Posterior cingulate gyrus (tissue), 11 donors: ENCODE data around the gene TMEM182.
A peak's percentile ranks its signal among the peaks of the same experiment; 100 is the strongest.

Experiments used
- DNase-seq, 10 donors: peaks; one replicate each; pipeline versions ENCODE4 v3.0.0 to v3.0.0-alpha.2; 2020 to 2021; ENCODE audit warnings: mixed read lengths in 3 of 10
- intact Hi-C: fragments of 100-400 bp; cut with DNase I; formaldehyde crosslinking; loops from one replicate; pipeline ENCODE4 v1.15.1; 2023

TMEM182 gene, protein sequence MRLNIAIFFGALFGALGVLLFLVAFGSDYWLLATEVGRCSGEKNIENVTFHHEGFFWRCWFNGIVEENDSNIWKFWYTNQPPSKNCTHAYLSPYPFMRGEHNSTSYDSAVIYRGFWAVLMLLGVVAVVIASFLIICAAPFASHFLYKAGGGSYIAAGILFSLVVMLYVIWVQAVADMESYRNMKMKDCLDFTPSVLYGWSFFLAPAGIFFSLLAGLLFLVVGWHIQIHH

GRCh38 chr2:102761763-102762162, at the start of gene TMEM182:
TSS of gene TMEM182 (plus strand) at chr2:102762031. CDS start at chr2:102762218, 187 bp downstream.
- no peak for DNase-seq
- intact Hi-C loops, result no loop called here

DNA sequence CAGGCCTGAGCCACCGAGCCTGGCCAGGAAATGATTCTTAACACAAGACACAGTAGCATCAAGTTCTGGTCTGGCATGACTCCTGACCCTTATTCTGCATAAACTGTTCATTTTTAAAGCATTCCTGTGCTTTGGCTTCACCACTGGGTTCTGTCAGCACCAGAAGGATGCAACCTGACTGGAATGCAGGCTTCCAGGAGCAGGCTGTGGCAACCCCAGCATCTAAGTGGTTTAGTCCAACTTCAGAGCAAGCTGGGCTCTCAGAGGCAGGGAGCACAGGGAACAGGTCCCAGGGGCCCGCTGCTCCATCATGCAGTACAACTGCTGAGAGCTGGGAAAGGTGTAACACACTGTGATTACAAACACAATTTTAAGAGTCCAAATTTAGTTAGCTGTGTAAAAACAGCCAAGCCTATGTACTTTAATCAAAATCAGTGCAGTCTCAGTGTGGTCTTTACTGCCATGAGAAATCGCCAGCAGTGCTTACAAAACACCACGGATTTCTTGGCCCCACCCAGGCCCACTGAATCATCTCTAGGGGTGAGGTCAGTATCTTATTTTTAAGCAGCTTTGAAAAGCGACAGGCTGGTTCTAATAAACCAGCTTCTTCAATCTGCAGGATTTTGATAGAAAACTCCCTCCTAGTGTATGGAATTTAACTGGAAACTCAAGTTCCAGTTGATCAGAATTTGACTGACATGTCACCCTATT, 44.4 kb upstream of the TMEM182 start:
- intact Hi-C loops, result no loop called here
- DNase-seq, result no peak

DNA sequence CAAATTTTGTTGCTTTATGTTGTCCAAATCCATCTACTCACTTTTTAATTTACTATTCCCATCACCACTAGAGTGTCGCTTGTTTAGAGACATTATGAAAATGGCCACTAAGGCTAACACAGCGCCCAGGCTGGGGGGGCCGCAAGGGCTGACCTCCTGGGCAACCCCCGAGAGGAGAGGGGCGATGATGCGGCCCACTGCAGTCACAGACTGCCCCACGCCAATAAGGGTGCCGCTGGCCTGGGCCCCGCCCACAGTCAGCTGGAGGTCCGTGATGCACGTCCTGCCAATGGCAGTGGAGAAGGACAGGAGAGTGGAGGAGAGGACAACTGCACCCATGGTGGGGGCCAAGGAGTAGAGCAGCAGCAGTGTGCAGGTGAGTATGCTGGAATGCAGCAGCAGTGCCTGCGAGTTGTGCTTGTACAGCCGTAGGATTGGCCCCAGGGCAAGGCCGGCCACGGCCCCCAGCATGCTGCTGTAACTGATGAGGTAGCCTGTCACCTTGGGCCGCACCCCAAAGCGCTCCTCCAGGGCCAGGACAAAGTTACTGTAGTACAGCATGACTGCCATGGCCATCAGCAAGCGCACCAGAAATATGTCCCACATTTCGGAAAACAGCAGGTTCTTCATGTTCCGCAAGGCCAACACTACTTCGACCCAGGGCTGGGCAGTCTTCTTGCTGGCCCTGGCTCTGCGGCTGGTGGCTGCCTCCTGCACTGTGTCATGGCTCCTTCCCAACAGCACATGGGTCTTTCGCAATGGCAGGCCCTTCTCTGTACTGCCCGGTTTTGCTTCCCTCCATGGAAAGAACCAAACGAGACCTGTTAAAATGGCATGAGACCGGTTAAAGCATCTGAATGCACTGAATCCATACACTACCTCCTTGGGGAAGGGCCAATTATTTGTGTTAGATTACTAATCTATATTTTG, 43.2 kb upstream of the TMEM182 start:
- peak in 1 of 10 donors; percentile 68 for DNase-seq
- intact Hi-C loops, result no loop called here

GRCh38 chr2:102724016-102724490, 37.8 kb upstream of the TMEM182 start:
- DNase-seq, result no peak
- intact Hi-C loops, result no loop called here

DNA sequence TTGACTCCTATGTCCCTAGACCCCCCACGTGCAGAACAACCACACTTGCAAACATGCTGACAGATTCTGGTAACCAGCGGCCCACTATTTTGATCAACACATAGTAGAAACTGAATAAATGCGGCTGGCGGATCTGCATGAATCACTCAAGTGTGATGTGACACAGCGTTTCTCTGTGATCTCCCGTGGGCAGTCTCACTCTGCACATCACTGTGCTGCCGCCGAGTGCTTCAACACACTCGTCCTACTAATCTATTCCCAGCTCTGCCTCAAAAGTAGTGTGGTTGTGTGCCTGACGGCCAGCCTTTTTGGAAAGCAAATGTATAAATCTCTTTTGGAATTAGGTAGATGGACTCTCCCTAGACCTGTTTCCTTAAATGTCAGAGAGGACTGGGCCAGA, 37.3 kb upstream of the TMEM182 start:
- DNase-seq, result peak in 3 of 10 donors; percentile 36 to 83 (median 67)
- intact Hi-C loops, result no loop called here

DNA sequence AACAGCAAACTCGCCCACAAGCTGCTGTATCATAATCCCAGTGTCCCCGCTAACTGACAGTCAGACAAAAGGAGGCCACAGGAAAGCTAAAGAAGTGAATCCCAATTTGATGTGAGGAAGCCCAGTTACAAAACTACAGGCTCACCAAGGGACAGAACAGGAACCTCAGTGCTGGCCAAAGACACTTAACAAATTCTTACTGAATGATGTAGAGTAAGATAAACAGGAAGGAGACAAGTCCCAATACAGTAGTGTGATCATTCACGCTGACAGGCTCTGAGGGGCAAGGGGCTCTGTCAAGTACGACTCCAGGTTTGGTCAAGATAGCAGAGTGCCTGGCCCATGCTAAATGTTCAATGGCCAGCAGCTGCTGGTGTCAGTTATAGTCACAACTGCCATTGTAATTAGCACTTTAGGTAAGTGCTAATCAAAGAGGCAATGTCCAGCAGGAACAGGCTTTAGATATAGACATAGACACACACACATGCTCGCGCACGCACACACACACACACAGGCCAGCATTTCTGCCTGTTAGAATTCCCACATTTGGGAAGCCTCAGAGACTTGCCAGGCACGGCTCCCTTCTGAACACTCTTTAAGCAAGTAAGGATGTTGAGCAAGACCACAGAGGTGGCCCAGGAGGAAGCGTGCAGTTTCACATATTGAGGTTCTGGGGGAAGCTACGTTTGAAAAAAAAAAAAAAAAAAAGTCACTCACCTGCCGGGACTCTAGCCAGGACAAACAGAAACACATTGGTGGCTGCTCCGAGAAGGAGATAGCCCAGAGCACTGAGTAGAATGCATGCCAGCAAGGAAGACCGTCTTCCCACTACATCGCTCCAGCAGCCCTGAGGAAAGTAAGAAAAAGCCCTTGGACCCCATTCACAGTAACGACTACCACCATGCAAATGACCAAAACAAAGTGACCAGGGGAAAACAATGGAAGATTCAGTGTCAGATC, 35.4 kb upstream of the TMEM182 start:
- no peak for DNase-seq
- intact Hi-C loops, result no loop called here

DNA sequence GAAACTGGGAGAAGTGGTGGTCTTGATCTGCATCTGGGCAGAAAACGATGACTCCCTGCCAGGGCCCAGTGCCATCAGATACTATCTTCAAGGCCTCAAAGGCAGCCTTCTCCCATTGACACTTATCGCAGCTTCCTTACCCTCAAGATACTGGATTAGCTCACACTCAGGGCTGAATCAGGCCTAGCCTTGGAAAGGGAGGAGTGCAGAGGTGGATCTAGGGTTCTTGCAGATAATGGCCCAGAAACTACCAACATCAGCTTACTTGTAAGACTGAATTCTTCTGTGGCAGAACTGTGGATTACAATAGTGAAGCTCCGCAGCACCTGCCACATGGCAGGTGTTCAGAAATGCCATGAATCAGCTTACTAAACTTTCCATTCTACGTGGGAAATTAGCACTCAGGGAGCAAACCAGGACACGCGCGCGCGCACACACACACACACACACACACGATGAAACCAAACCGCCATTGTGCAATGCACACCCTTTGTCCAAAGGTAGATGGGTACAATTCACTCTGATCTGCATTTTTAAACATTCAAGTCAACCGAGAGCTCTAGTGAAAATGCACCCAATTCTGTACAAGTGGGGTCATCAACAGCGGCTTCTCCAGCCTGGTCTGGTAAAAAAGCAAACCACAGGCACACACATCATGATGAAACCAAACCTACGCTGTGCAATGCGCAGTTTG, 26.3 kb upstream of the TMEM182 start:
- intact Hi-C loops, result no loop called here
- peak in 2 of 10 donors; percentile 79 to 80 for DNase-seq

GRCh38 chr2:102736110-102736409, 25.8 kb upstream of the TMEM182 start:
- peak in 2 of 10 donors; percentile 63 to 86 for DNase-seq
- intact Hi-C loops, result no loop called here

GRCh38 chr2:102736410-102737409, 25.1 kb upstream of the TMEM182 start:
- DNase-seq, result peak; percentile 55 to 97 (median 78)
- intact Hi-C loops, result no loop called here

- DNase-seq, result no peak
- intact Hi-C loops, result no loop called here
These were observed 24.4 kb upstream of the TMEM182 start for GRCh38 chr2:102737431-102737830.

- intact Hi-C loops, result no loop called here
- DNase-seq, result no peak
These were observed 18.6 kb upstream of the TMEM182 start for GRCh38 chr2:102743259-102743658.

DNA sequence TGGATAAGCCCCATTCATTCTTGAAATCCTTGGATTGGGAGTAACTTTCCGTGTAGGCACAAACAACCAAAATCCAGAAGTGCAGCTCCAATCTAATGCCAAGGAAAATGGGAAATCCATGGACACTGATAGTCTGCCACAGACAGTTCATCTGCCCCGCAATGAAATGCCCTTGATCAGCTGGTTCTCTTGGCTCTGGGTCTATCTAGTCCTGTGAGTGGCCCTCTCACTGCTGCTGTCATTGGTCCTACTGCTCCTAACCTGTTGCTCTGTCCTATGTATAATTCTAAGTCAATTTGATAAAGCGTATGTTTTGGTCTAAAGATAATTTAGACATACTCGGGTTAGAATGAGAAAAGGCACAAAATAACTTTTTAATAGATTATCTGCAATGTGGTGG, 13.7 kb upstream of the TMEM182 start:
- intact Hi-C loops, result no loop called here
- DNase-seq, result no peak

- intact Hi-C loops, result no loop called here
- no peak for DNase-seq
These were observed 11.9 kb upstream of the TMEM182 start for GRCh38 chr2:102749938-102750337.

- intact Hi-C loops, result loop anchor here (2.0 kb wide), 1 partner anchor 53 kb away; no protein-coding TSS in a partner anchor
- DNase-seq, result peak in 4 of 10 donors; percentile 17 to 39 (median 19)
These were observed 8.2 kb upstream of the TMEM182 start for GRCh38 chr2:102753563-102754159.

GRCh38 chr2:102754456-102755145, 7.2 kb upstream of the TMEM182 start:
- intact Hi-C loops, result no loop called here
- no peak for DNase-seq

DNA sequence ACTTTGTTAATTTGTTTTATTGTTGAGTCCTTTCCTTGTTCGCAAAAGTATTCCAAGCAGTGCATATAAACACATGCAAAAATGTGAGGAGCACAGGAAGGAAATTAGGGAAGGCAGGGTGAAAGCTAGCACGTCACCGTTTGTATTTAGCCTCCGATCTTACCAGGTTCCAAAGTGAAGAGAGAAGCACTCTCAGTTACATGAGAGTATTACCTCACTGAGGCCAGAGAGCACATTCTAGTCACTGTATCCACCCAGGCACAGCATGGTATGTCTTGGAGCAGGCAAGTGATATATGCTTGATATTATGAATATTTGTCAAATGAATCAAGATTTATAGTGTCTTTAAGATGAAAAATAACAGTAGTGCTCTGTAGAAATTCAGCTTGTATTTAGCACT, 6.5 kb upstream of the TMEM182 start:
- intact Hi-C loops, result no loop called here
- DNase-seq, result no peak

DNA sequence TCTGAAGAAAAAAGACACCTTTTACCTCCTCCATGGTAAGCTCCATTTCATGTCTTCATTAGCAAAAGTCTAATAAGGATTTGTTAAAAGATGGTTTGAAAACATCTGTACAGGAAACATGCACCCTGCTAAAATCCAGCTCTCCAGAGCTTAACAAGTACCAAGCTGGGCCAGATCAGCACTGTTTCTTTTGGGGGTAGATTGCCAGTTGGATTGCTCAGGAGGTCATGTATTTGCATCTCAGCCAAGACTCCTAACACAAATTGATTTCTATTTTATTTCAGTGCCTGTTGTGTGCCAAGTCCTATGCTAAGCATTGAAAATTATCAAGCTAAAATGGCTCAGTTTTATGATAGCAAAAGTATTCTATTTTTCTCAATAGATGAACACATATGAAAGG, 3.4 kb upstream of the TMEM182 start:
- no peak for DNase-seq
- intact Hi-C loops, result no loop called here
